Body of pancreas (tissue), 4 donors: ENCODE results near the gene LTBP3.

Source experiments
- CTCF ChIP-seq, 7 experiments: fragments of 450-650 bp in 4 of 7; fragments of 200-600 bp in 3 of 7; sonication (generic) in 3 of 7; IDR thresholded peaks; one replicate each; pipeline ENCODE4 v1.5.1; 2016 to 2019; ENCODE audit warnings: antibody characterized with exemption in 7 of 7
- POLR2A ChIP-seq, 3 donors: fragments of 450-650 bp; IDR thresholded peaks; one replicate each; pipeline ENCODE4 v1.6.1; 2016; ENCODE audit warnings: antibody characterized with exemption in 3 of 3, mild to moderate bottlenecking in 2 of 3

- TF ChIP-seq CTCF (IDR thresholded peaks at IDR 0.05) (no peak), POLR2A (IDR thresholded peaks at IDR 0.05) (no peak)
Measured at GRCh38 chr11:65530157-65530496, 28.0 kb downstream of the LTBP3 start.
